PFSK-1 (cell line): Measurements from ENCODE around the gene MMP8. TPM values are rescaled to one million over a fixed set of nuclear protein-coding genes. Genes with fewer than 3 reads are reported as not detected.

Experiments used
- FOXP2 ChIP-seq: optimal IDR thresholded peaks from 2 replicates; pipeline ENCODE3; 2011; ENCODE audit warnings: borderline replicate concordance, control low read depth, inconsistent platforms; ENCODE audit not compliant: insufficient read depth; ENCODE audit errors: extremely low read length, extremely low read depth
- POLR2AphosphoS5 ChIP-seq: IDR thresholded peaks from 2 replicates; pipeline ENCODE4 v1.6.1; 2012; ENCODE audit warnings: low read depth, mild to moderate bottlenecking, control low read depth, low read length, moderate library complexity
- REST ChIP-seq, 2 experiments: IDR thresholded peaks; 2 replicates each; pipeline versions ENCODE4 v1.6.1 to v1.8.0; 2011 to 2012; ENCODE audit warnings: low read depth in 2 of 2, low read length in 2 of 2, control low read depth in 1 of 2, inconsistent platforms in 1 of 2, mild to moderate bottlenecking in 1 of 2, moderate library complexity in 1 of 2; ENCODE audit not compliant: insufficient read depth in 1 of 2
- SIN3A ChIP-seq: IDR thresholded peaks from 2 replicates; pipeline ENCODE4 v1.6.1; 2012; ENCODE audit warnings: mild to moderate bottlenecking, low read length, moderate library complexity, borderline replicate concordance; ENCODE audit not compliant: insufficient read depth
- TAF1 ChIP-seq: IDR thresholded peaks from 2 replicates; pipeline ENCODE4 v1.6.1; 2012; ENCODE audit warnings: low read length, control low read depth, borderline replicate concordance; ENCODE audit not compliant: insufficient read depth
- polyA plus RNA-seq: library from polyadenylated mRNA; unstranded; fragments of >200 nt; gene quantifications from one replicate; pipeline ENCODE4 v1.2.1, GENCODE V29; 2012; ENCODE audit warnings: low read depth, missing spikeins; ENCODE audit not compliant: insufficient read length

Gene MMP8
- not detected for polyA plus RNA-seq

- TF ChIP-seq SIN3A (no peak), REST (IDR thresholded peaks at IDR 0.05; ENCODE audit: insufficient read depth in 1 of 2, low read depth in 2 of 2, low read length in 2 of 2) (no peak), FOXP2 (no peak), TAF1 (no peak), POLR2AphosphoS5 (no peak)
These were observed at the start of gene MMP8 for GRCh38 chr11:102724904-102725500. TSS of gene MMP8 (minus strand) at chr11:102724954. CDS start at chr11:102724855, 99 bp downstream.

GRCh38 chr11:102773386-102773785 is 48.6 kb upstream of the MMP8 start:
- TF ChIP-seq TAF1: no peak
- no peak for TF ChIP-seq REST (IDR thresholded peaks at IDR 0.05; ENCODE audit: insufficient read depth in 1 of 2, low read depth in 2 of 2, low read length in 2 of 2)
- TF ChIP-seq FOXP2: no peak
- no peak for TF ChIP-seq POLR2AphosphoS5
- TF ChIP-seq SIN3A: no peak

- TF ChIP-seq SIN3A: no peak
- no peak for TF ChIP-seq POLR2AphosphoS5
- TF ChIP-seq FOXP2: no peak
- no peak for TF ChIP-seq REST (IDR thresholded peaks at IDR 0.05; ENCODE audit: insufficient read depth in 1 of 2, low read depth in 2 of 2, low read length in 2 of 2)
- TF ChIP-seq TAF1: no peak
These were observed 46.6 kb upstream of the MMP8 start for GRCh38 chr11:102771351-102771750.

GRCh38 chr11:102770191-102770590 is 45.4 kb upstream of the MMP8 start:
- TF ChIP-seq SIN3A: no peak
- TF ChIP-seq FOXP2: no peak
- TF ChIP-seq REST (IDR thresholded peaks at IDR 0.05; ENCODE audit: insufficient read depth in 1 of 2, low read depth in 2 of 2, low read length in 2 of 2): no peak
- no peak for TF ChIP-seq TAF1
- TF ChIP-seq POLR2AphosphoS5: no peak
